Mucosa of rectum (tissue), 2 donors: ENCODE results near the gene TMEM121.

ENCODE experiments used
- H3K27ac ChIP-seq, 2 donors: one replicate each; pipeline ENCODE4 v1.7.0; 2013; ENCODE audit warnings: inconsistent platforms in 2 of 2, low read depth in 2 of 2, low read length in 2 of 2
- H3K27me3 ChIP-seq, 2 donors: one replicate each; pipeline ENCODE4 v1.7.0; 2013; ENCODE audit warnings: low read length in 2 of 2; ENCODE audit not compliant: control insufficient read depth in 2 of 2, insufficient read depth in 2 of 2
- H3K36me3 ChIP-seq, 2 donors: one replicate each; pipeline ENCODE4 v1.7.0; 2013; ENCODE audit warnings: low read length in 2 of 2; ENCODE audit not compliant: control insufficient read depth in 2 of 2, insufficient read depth in 2 of 2
- H3K4me1 ChIP-seq, 2 donors: one replicate each; pipeline ENCODE4 v1.7.0; 2013; ENCODE audit warnings: low read length in 2 of 2, mild to moderate bottlenecking in 1 of 2; ENCODE audit not compliant: control insufficient read depth in 2 of 2, insufficient read depth in 2 of 2
- H3K4me3 ChIP-seq, 2 donors: one replicate each; pipeline ENCODE4 v1.7.0; 2013; ENCODE audit warnings: low read length in 2 of 2
- H3K9ac ChIP-seq, 2 donors: one replicate each; pipeline ENCODE4 v1.7.0; 2013; ENCODE audit warnings: low read length in 2 of 2, low read depth in 1 of 2, mild to moderate bottlenecking in 1 of 2
- H3K9me3 ChIP-seq, 2 donors: one replicate each; pipeline ENCODE4 v1.7.0; 2013; ENCODE audit warnings: low read length in 2 of 2; ENCODE audit not compliant: control insufficient read depth in 2 of 2
- donor health status: healthy.
- donor health status: Normal muscosa, but diverticular disease.

The TMEM121 gene

GRCh38 chr14:105525861-105526775, at the start of gene TMEM121:
Gene TMEM121 (plus strand): TSS chr14:105526583. CDS start chr14:105528835, 2,252 bp downstream.
- Histone ChIP-seq H3K9me3 (no peaks in the 10 kb centered on the region), H3K4me3 (peak within 1 kb of the TSS in 1 of 2 donors; percentile 23), H3K27me3 (peaks cover 3 to 32% of the 10 kb centered on the region in 2 donors), H3K4me1 (peaks cover 13 to 21% of the 10 kb centered on the region in 2 donors), H3K27ac (no peak within 1 kb of the TSS), H3K9ac (no peak within 1 kb of the TSS), H3K36me3 (no peaks in the 10 kb centered on the region)

GRCh38 chr14:105476831-105477659, 49.3 kb upstream of the TMEM121 start:
- no peaks in the 10 kb centered on the region for H3K9me3 ChIP-seq
- peak overlapping the region; percentile 34 to 80 for H3K27ac ChIP-seq
- no peaks in the 10 kb centered on the region for H3K36me3 ChIP-seq
- H3K4me1 ChIP-seq, result peaks cover 31 to 35% of the 10 kb centered on the region in 2 donors
- peaks cover 22 to 30% of the 10 kb centered on the region in 2 donors for H3K27me3 ChIP-seq
- no peak overlapping the region for H3K9ac ChIP-seq
- peak overlapping the region; percentile 60 to 62 for H3K4me3 ChIP-seq

GRCh38 chr14:105477660-105478397, 48.6 kb upstream of the TMEM121 start:
- Histone ChIP-seq H3K9me3 (no peaks in the 10 kb centered on the region), H3K4me3 (no peak overlapping the region), H3K36me3 (no peaks in the 10 kb centered on the region), H3K9ac (no peak overlapping the region), H3K27me3 (peaks cover 22 to 30% of the 10 kb centered on the region in 2 donors), H3K4me1 (peaks cover 39 to 42% of the 10 kb centered on the region in 2 donors), H3K27ac (peak overlapping the region in 1 of 2 donors; percentile 80)

GRCh38 chr14:105478398-105479251, 47.8 kb upstream of the TMEM121 start:
- Histone ChIP-seq H3K27me3 (peaks cover 22 to 27% of the 10 kb centered on the region in 2 donors), H3K27ac (no peak overlapping the region), H3K9me3 (no peaks in the 10 kb centered on the region), H3K4me3 (no peak overlapping the region), H3K36me3 (no peaks in the 10 kb centered on the region), H3K9ac (no peak overlapping the region), H3K4me1 (peaks cover 40 to 46% of the 10 kb centered on the region in 2 donors)

- Histone ChIP-seq H3K27me3 (peaks cover 22 to 27% of the 10 kb centered on the region in 2 donors), H3K4me3 (no peak overlapping the region), H3K4me1 (peaks cover 46 to 51% of the 10 kb centered on the region in 2 donors), H3K9ac (no peak overlapping the region), H3K36me3 (no peaks in the 10 kb centered on the region), H3K9me3 (no peaks in the 10 kb centered on the region), H3K27ac (no peak overlapping the region)
Measured at GRCh38 chr14:105479431-105480158, 46.8 kb upstream of the TMEM121 start.

- no peaks in the 10 kb centered on the region for H3K36me3 ChIP-seq
- H3K4me3 ChIP-seq, result no peak overlapping the region
- peak overlapping the region in 1 of 2 donors; percentile 67 for H3K27ac ChIP-seq
- no peak overlapping the region for H3K9ac ChIP-seq
- peaks cover 22 to 25% of the 10 kb centered on the region in 2 donors for H3K27me3 ChIP-seq
- no peaks in the 10 kb centered on the region for H3K9me3 ChIP-seq
- H3K4me1 ChIP-seq, result peaks cover 50 to 54% of the 10 kb centered on the region in 2 donors
Measured at GRCh38 chr14:105480199-105480746, 46.1 kb upstream of the TMEM121 start.

GRCh38 chr14:105480807-105481801, 45.3 kb upstream of the TMEM121 start:
- H3K9me3 ChIP-seq, result no peaks in the 10 kb centered on the region
- H3K4me3 ChIP-seq, result peak overlapping the region; percentile 57 to 73
- H3K9ac ChIP-seq, result peak overlapping the region; percentile 82 to 91
- peaks cover 17 to 19% of the 10 kb centered on the region in 2 donors for H3K27me3 ChIP-seq
- no peaks in the 10 kb centered on the region for H3K36me3 ChIP-seq
- peaks cover 57 to 61% of the 10 kb centered on the region in 2 donors for H3K4me1 ChIP-seq
- H3K27ac ChIP-seq, result peak overlapping the region; percentile 94 to 99
